PFSK-1 (cell line): Measurements from ENCODE around the gene APLP1.

Experiments used
- FOXP2 ChIP-seq: optimal IDR thresholded peaks from 2 replicates; pipeline ENCODE3; 2011; ENCODE audit warnings: borderline replicate concordance, control low read depth, inconsistent platforms; ENCODE audit not compliant: insufficient read depth; ENCODE audit errors: extremely low read length, extremely low read depth
- POLR2AphosphoS5 ChIP-seq: IDR thresholded peaks from 2 replicates; pipeline ENCODE4 v1.6.1; 2012; ENCODE audit warnings: low read depth, mild to moderate bottlenecking, control low read depth, low read length, moderate library complexity
- REST ChIP-seq, 2 experiments: IDR thresholded peaks; 2 replicates each; pipeline versions ENCODE4 v1.6.1 to v1.8.0; 2011 to 2012; ENCODE audit warnings: low read depth in 2 of 2, low read length in 2 of 2, control low read depth in 1 of 2, inconsistent platforms in 1 of 2, mild to moderate bottlenecking in 1 of 2, moderate library complexity in 1 of 2; ENCODE audit not compliant: insufficient read depth in 1 of 2
- SIN3A ChIP-seq: IDR thresholded peaks from 2 replicates; pipeline ENCODE4 v1.6.1; 2012; ENCODE audit warnings: mild to moderate bottlenecking, low read length, moderate library complexity, borderline replicate concordance; ENCODE audit not compliant: insufficient read depth
- TAF1 ChIP-seq: IDR thresholded peaks from 2 replicates; pipeline ENCODE4 v1.6.1; 2012; ENCODE audit warnings: low read length, control low read depth, borderline replicate concordance; ENCODE audit not compliant: insufficient read depth

The APLP1 gene

GRCh38 chr19:35895911-35896642 lies 27.7 kb downstream of the APLP1 start:
- TF ChIP-seq REST (IDR thresholded peaks at IDR 0.05; ENCODE audit: insufficient read depth in 1 of 2, low read depth in 2 of 2, low read length in 2 of 2) = no peak
- TF ChIP-seq SIN3A = no peak
- no peak for TF ChIP-seq TAF1
- TF ChIP-seq FOXP2 = no peak
- no peak for TF ChIP-seq POLR2AphosphoS5

GRCh38 chr19:35896643-35897040 lies 28.3 kb downstream of the APLP1 start:
- no peak for TF ChIP-seq REST (IDR thresholded peaks at IDR 0.05; ENCODE audit: insufficient read depth in 1 of 2, low read depth in 2 of 2, low read length in 2 of 2)
- no peak for TF ChIP-seq SIN3A
- TF ChIP-seq FOXP2 = no peak
- TF ChIP-seq POLR2AphosphoS5 = no peak
- TF ChIP-seq TAF1 = no peak

- no peak for TF ChIP-seq SIN3A
- no peak for TF ChIP-seq REST (IDR thresholded peaks at IDR 0.05; ENCODE audit: insufficient read depth in 1 of 2, low read depth in 2 of 2, low read length in 2 of 2)
- TF ChIP-seq TAF1 = no peak
- TF ChIP-seq FOXP2 = no peak
- TF ChIP-seq POLR2AphosphoS5 = no peak
Observed at GRCh38 chr19:35897706-35898451, 29.5 kb downstream of the APLP1 start.

- TF ChIP-seq SIN3A = no peak
- TF ChIP-seq REST (IDR thresholded peaks at IDR 0.05; ENCODE audit: insufficient read depth in 1 of 2, low read depth in 2 of 2, low read length in 2 of 2) = no peak
Observed at GRCh38 chr19:35898499-35898809, 30.1 kb downstream of the APLP1 start.

GRCh38 chr19:35899547-35900214 lies 31.3 kb downstream of the APLP1 start:
- peak; percentile 13; the same call in 1 of the 2 replicates for TF ChIP-seq SIN3A
- TF ChIP-seq POLR2AphosphoS5 = no peak
